ENCODE data around the gene OAS1. TPM values are rescaled to one million over a fixed set of nuclear protein-coding genes. Genes with fewer than 3 reads are reported as not detected.

Gene OAS1
- total RNA-seq, 2 donors from 2014 or later, result not detected

DNA sequence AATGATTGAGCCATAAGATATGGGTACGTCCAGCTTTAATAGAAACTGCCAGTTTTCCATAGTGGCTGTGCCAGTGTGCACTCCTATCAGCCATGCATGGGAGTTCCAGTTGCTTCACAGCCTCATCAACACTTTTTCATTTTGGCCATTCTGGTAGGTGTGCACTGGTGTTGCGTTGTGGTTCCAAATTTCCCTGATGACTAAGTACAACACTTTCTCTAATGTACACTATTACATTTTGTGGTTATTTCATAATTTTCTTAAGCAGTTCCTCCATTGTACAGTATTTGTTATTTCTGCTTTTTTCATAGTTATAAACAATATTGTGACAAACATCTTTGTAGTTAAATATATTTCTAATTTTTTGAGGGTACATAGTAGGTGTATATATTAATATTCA lies 21.5 kb upstream of the OAS1 start:
- H3K27ac Mint-ChIP-seq, result no peak overlapping the region

DNA sequence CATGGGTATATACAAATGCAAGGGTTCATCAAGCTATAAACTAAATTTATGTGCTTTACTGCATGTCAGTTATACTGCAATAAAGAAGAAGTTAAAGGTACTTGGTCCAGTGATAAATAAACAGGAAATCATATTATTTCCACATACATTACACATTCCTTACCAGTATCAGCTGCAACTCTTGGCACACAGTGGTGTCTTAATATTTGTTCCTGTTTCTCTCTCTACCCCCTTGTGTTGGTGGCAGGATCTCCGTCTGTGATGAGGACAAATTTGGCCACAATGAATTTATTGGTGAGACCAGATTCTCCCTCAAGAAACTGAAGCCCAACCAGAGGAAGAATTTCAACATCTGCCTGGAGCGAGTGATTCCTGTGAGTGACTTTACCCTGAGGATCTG lies 19.2 kb upstream of the OAS1 start:
- TF ChIP-seq, protein P1, sequence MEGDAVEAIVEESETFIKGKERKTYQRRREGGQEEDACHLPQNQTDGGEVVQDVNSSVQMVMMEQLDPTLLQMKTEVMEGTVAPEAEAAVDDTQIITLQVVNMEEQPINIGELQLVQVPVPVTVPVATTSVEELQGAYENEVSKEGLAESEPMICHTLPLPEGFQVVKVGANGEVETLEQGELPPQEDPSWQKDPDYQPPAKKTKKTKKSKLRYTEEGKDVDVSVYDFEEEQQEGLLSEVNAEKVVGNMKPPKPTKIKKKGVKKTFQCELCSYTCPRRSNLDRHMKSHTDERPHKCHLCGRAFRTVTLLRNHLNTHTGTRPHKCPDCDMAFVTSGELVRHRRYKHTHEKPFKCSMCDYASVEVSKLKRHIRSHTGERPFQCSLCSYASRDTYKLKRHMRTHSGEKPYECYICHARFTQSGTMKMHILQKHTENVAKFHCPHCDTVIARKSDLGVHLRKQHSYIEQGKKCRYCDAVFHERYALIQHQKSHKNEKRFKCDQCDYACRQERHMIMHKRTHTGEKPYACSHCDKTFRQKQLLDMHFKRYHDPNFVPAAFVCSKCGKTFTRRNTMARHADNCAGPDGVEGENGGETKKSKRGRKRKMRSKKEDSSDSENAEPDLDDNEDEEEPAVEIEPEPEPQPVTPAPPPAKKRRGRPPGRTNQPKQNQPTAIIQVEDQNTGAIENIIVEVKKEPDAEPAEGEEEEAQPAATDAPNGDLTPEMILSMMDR (conservative IDR thresholded peaks at IDR 0.05), result no peak
- H3K4me3 ChIP-seq (ENCODE audit: low read length), result no peak overlapping the region
- no peaks in the 10 kb centered on the region for H3K36me3 Mint-ChIP-seq (ENCODE audit: low read depth)
- no peak for DNase-seq
- WGBS, 2 experiments (ENCODE audit: insufficient coverage in 1 of 2, insufficient read length in 1 of 2), result 80% methylated on average over 2 of the region's 2 CpGs
- peaks cover 34% of the 10 kb centered on the region for H3K27me3 ChIP-seq (ENCODE audit: control insufficient read depth, insufficient read depth, low read length, poor library complexity, severe bottlenecking)
- no peak overlapping the region for H3K27ac Mint-ChIP-seq
- no peak overlapping the region for H3K9ac ChIP-seq (ENCODE audit: extremely low read depth, low read length, poor library complexity, severe bottlenecking)
- H3K9me3 ChIP-seq (ENCODE audit: control insufficient read depth, low read length), result peaks cover 26% of the 10 kb centered on the region
- H3K27ac ChIP-seq (ENCODE audit: low read depth, low read length), result no peak overlapping the region
- no peaks in the 10 kb centered on the region for H3K4me1 ChIP-seq (ENCODE audit: control insufficient read depth, insufficient read depth, low read length)
- no peaks in the 10 kb centered on the region for H3K4me1 Mint-ChIP-seq
- no peak overlapping the region for H3K4me3 Mint-ChIP-seq
- peaks cover 19% of the 10 kb centered on the region for H3K9me3 Mint-ChIP-seq
- peaks cover 16% of the 10 kb centered on the region for H3K27me3 Mint-ChIP-seq (ENCODE audit: insufficient read depth)
- H3K36me3 ChIP-seq (ENCODE audit: control insufficient read depth, insufficient read depth, low read length), result no peaks in the 10 kb centered on the region

More for the DNA sequence above, 21.5 kb upstream of the OAS1 start:
- Histone ChIP-seq H3K4me1 (ENCODE audit: control insufficient read depth, insufficient read depth, low read length) (no peaks in the 10 kb centered on the region), H3K27ac (ENCODE audit: low read depth, low read length) (no peak overlapping the region), H3K9ac (ENCODE audit: extremely low read depth, low read length, poor library complexity, severe bottlenecking) (no peak overlapping the region), H3K27me3 (ENCODE audit: control insufficient read depth, insufficient read depth, low read length, poor library complexity, severe bottlenecking) (peaks cover 28% of the 10 kb centered on the region), H3K9me3 (ENCODE audit: control insufficient read depth, low read length) (peaks cover 26% of the 10 kb centered on the region), H3K4me3 (ENCODE audit: low read length) (no peak overlapping the region), H3K36me3 (ENCODE audit: control insufficient read depth, insufficient read depth, low read length) (no peaks in the 10 kb centered on the region)
- H3K36me3 Mint-ChIP-seq (ENCODE audit: low read depth), result no peaks in the 10 kb centered on the region
- H3K27me3 Mint-ChIP-seq (ENCODE audit: insufficient read depth), result peaks cover 23% of the 10 kb centered on the region
- peaks cover 19% of the 10 kb centered on the region for H3K9me3 Mint-ChIP-seq
- WGBS, 2 experiments (ENCODE audit: insufficient coverage in 1 of 2, insufficient read length in 1 of 2), result 98 to 100% methylated on average over 1 to 2 of the region's 2 CpGs
- DNase-seq, result no peak
- H3K4me3 Mint-ChIP-seq, result no peak overlapping the region
- H3K4me1 Mint-ChIP-seq, result no peaks in the 10 kb centered on the region
- TF ChIP-seq, protein P1 (conservative IDR thresholded peaks at IDR 0.05), result no peak

DNA sequence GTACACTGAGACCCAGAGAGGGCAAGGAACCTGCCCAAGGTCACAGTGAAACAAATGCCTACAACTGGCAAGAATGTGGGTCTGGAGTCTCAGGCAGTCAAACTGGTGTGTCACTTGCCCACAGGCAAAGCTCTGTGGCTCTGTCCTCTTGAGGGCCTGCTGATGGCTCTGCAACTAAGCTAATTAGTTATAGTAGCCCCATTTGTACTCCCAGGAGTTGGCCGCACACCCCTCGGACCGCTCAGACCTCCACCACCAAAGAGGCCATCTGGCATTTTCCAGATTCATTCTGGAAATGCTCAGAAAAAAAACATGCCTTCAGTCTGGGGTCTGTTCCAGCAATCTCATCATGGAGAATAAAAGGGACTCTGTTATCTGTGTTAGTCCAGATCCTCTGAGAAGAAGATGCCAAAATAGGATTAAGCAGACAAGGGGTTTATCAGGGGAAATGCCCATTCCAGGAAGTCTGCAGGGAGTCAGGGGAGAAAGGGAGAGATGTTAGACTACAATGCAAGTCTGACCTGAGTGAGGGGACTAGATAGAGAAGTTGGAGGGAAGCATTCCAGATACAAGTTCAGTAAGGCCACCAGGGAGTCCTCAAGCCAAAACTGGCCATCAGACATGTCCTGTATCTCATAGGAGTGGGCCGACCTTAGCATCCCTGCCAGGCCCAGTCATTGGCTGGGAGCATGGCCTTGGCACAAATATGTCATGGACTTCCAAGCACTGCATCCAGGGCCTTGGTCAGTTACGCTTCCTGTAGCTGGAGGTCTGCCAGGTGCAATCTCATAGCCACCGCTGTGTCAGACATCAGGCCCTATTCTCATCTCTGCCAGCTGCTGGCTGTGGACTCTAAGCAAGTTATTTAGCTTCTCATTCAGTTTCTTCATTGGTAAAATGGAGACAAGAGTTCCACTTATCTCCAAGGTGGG lies 15.4 kb upstream of the OAS1 start:
- no peak overlapping the region for H3K4me3 Mint-ChIP-seq
- Histone ChIP-seq H3K9ac (ENCODE audit: extremely low read depth, low read length, poor library complexity, severe bottlenecking) (no peak overlapping the region), H3K27me3 (ENCODE audit: control insufficient read depth, insufficient read depth, low read length, poor library complexity, severe bottlenecking) (peaks cover 27% of the 10 kb centered on the region), H3K4me1 (ENCODE audit: control insufficient read depth, insufficient read depth, low read length) (no peaks in the 10 kb centered on the region), H3K9me3 (ENCODE audit: control insufficient read depth, low read length) (peaks cover 7% of the 10 kb centered on the region), H3K4me3 (ENCODE audit: low read length) (no peak overlapping the region), H3K27ac (ENCODE audit: low read depth, low read length) (no peak overlapping the region), H3K36me3 (ENCODE audit: control insufficient read depth, insufficient read depth, low read length) (no peaks in the 10 kb centered on the region)
- WGBS, 2 experiments (ENCODE audit: insufficient coverage in 1 of 2, insufficient read length in 1 of 2), result 95 to 100% methylated on average over 2 to 6 of the region's 6 CpGs
- no peak for DNase-seq
- H3K27ac Mint-ChIP-seq, result no peak overlapping the region
- TF ChIP-seq, protein P1 (conservative IDR thresholded peaks at IDR 0.05), result no peak
- H3K9me3 Mint-ChIP-seq, result peaks cover 6% of the 10 kb centered on the region
- no peaks in the 10 kb centered on the region for H3K36me3 Mint-ChIP-seq (ENCODE audit: low read depth)
- H3K4me1 Mint-ChIP-seq, result no peaks in the 10 kb centered on the region
- peaks cover 15% of the 10 kb centered on the region for H3K27me3 Mint-ChIP-seq (ENCODE audit: insufficient read depth)

Measured in endodermal cell (in vitro differentiated cells).